ENCODE results near the gene MADD. TPM values are rescaled to one million over a fixed set of nuclear protein-coding genes. Genes with fewer than 3 reads are reported as not detected.

The MADD gene
- total RNA-seq, 4 donors from 2014 or later: 43.2 to 65.5 (median 51.5) TPM

GRCh38 chr11:47345890-47346563 is 76.1 kb downstream of the MADD start:
- no peak for TF ChIP-seq CTCF (IDR thresholded peaks at IDR 0.05)
- TF ChIP-seq POLR2A (IDR thresholded peaks at IDR 0.05): no peak
- no peak overlapping the region for H3K4me3 ChIP-seq (ENCODE audit: low read depth, poor library complexity, severe bottlenecking)
- DNase-seq (ENCODE audit: low spot score in 2 of 2): no peak
- 89 to 90% methylated on average over 17 to 18 of the region's 18 CpGs for WGBS, 2 donors
- intact Hi-C loops (cut with DNase I; ENCODE audit: low total_unique reads): no loop called here

GRCh38 chr11:47347137-47347536 is 77.2 kb downstream of the MADD start:
- intact Hi-C loops (cut with DNase I; ENCODE audit: low total_unique reads): no loop called here
- TF ChIP-seq POLR2A (IDR thresholded peaks at IDR 0.05): no peak
- no peak for TF ChIP-seq CTCF (IDR thresholded peaks at IDR 0.05)
- WGBS, 2 donors: 73 to 85% methylated on average over 5 of the region's 5 CpGs
- no peak for DNase-seq (ENCODE audit: low spot score in 2 of 2)
- no peak overlapping the region for H3K4me3 ChIP-seq (ENCODE audit: low read depth, poor library complexity, severe bottlenecking)

- intact Hi-C loops (cut with DNase I; ENCODE audit: low total_unique reads): no loop called here
- WGBS, 2 donors: 76 to 80% methylated on average over 24 of the region's 24 CpGs
- H3K4me3 ChIP-seq (ENCODE audit: low read depth, poor library complexity, severe bottlenecking): no peak overlapping the region
- no peak for TF ChIP-seq POLR2A (IDR thresholded peaks at IDR 0.05)
- TF ChIP-seq CTCF (IDR thresholded peaks at IDR 0.05): no peak
- no peak for DNase-seq (ENCODE audit: low spot score in 2 of 2)
Measured at GRCh38 chr11:47348131-47348802, 78.3 kb downstream of the MADD start.

- TF ChIP-seq POLR2A (IDR thresholded peaks at IDR 0.05) (no peak), CTCF (IDR thresholded peaks at IDR 0.05) (no peak)
- intact Hi-C loops (cut with DNase I; ENCODE audit: low total_unique reads): no loop called here
- 58 to 73% methylated on average over 8 of the region's 8 CpGs for WGBS, 2 donors
- no peak for DNase-seq (ENCODE audit: low spot score in 2 of 2)
- no peak overlapping the region for H3K4me3 ChIP-seq (ENCODE audit: low read depth, poor library complexity, severe bottlenecking)
Measured at GRCh38 chr11:47348859-47349258, 78.9 kb downstream of the MADD start.

- intact Hi-C loops (cut with DNase I; ENCODE audit: low total_unique reads): loop anchor here (10.0 kb wide), 1 partner anchor 165 kb away; the partner anchor contains the start of gene PACSIN3
- TF ChIP-seq POLR2A (IDR thresholded peaks at IDR 0.05): no peak
- TF ChIP-seq CTCF (IDR thresholded peaks at IDR 0.05): no peak
- WGBS, 2 donors: 93% methylated on average over 22 of the region's 23 CpGs
- H3K4me3 ChIP-seq (ENCODE audit: low read depth, poor library complexity, severe bottlenecking): no peak overlapping the region
- no peak for DNase-seq (ENCODE audit: low spot score in 2 of 2)
Measured at GRCh38 chr11:47349521-47350095, 79.7 kb downstream of the MADD start.

Measured in lower leg skin (tissue), 4 donors.